Nephron (organoid): ENCODE results near the gene LRPAP1.

Experiments used
- H3K27ac Mint-ChIP-seq, 3 experiments: 2 replicates each; pipeline ENCODE4 v1.8.0; 2020; ENCODE audit warnings: mixed read lengths in 3 of 3, mild to moderate bottlenecking in 2 of 3, moderate library complexity in 1 of 3
- H3K27me3 Mint-ChIP-seq: 2 replicates; pipeline ENCODE4 v1.8.0; 2021; ENCODE audit warnings: low read depth, mild to moderate bottlenecking, moderate library complexity, mixed read lengths
- H3K36me3 Mint-ChIP-seq: 2 replicates; pipeline ENCODE4 v1.8.0; 2020; ENCODE audit warnings: low read depth, mixed read lengths
- H3K4me1 Mint-ChIP-seq: 2 replicates; pipeline ENCODE4 v1.8.0; 2020; ENCODE audit warnings: mixed read lengths
- H3K4me3 Mint-ChIP-seq, 3 experiments: 2 replicates each; pipeline ENCODE4 v1.8.0; 2020; ENCODE audit warnings: mild to moderate bottlenecking in 3 of 3, mixed read lengths in 3 of 3, moderate library complexity in 2 of 3
- H3K9me3 Mint-ChIP-seq: 2 replicates; pipeline ENCODE4 v1.8.0; 2020; ENCODE audit warnings: mixed read lengths
- TF ChIP-seq, protein P1 (sequence below), 3 experiments: fragments of 200-600 bp; sonication (generic); IDR thresholded peaks; one replicate each; pipeline ENCODE4 v1.5.0; 2021; ENCODE audit warnings: antibody characterized with exemption in 3 of 3; ENCODE audit not compliant: unreplicated experiment in 3 of 3

The LRPAP1 gene

DNA sequence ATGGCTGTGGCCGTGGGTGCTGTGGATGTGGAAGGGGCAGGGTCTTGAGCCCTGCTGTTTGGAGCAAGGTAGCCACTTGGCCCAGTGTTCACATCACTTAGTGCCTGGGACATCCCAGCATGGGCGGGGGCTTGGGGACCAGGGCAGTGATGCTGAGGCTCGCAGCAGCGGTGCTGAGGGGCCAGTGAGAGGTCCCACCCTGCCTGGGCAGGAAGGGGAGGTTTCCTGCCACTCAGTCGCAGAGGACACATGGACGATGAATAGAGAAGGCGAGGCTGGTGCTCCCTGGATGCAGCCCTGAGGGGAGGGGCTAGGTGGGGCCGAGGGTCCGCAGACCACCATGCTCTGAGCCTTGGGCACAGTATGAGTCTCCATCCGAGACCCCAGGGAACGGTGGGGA, 43.4 kb downstream of the LRPAP1 start:
- TF ChIP-seq, protein P1, sequence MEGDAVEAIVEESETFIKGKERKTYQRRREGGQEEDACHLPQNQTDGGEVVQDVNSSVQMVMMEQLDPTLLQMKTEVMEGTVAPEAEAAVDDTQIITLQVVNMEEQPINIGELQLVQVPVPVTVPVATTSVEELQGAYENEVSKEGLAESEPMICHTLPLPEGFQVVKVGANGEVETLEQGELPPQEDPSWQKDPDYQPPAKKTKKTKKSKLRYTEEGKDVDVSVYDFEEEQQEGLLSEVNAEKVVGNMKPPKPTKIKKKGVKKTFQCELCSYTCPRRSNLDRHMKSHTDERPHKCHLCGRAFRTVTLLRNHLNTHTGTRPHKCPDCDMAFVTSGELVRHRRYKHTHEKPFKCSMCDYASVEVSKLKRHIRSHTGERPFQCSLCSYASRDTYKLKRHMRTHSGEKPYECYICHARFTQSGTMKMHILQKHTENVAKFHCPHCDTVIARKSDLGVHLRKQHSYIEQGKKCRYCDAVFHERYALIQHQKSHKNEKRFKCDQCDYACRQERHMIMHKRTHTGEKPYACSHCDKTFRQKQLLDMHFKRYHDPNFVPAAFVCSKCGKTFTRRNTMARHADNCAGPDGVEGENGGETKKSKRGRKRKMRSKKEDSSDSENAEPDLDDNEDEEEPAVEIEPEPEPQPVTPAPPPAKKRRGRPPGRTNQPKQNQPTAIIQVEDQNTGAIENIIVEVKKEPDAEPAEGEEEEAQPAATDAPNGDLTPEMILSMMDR (IDR thresholded peaks at IDR 0.05; ENCODE audit: unreplicated experiment in 3 of 3) = no peak
- no peaks in the 10 kb centered on the region for H3K9me3 Mint-ChIP-seq
- no peak overlapping the region for H3K4me3 Mint-ChIP-seq
- no peak overlapping the region for H3K27ac Mint-ChIP-seq
- peaks cover 9% of the 10 kb centered on the region for H3K4me1 Mint-ChIP-seq
- no peaks in the 10 kb centered on the region for H3K36me3 Mint-ChIP-seq
- peaks cover 31% of the 10 kb centered on the region for H3K27me3 Mint-ChIP-seq

GRCh38 chr4:3487861-3488260, 44.4 kb downstream of the LRPAP1 start:
- H3K36me3 Mint-ChIP-seq = no peaks in the 10 kb centered on the region
- H3K9me3 Mint-ChIP-seq = no peaks in the 10 kb centered on the region
- H3K4me3 Mint-ChIP-seq = no peak overlapping the region
- TF ChIP-seq, protein P1 (IDR thresholded peaks at IDR 0.05; ENCODE audit: unreplicated experiment in 3 of 3) = no peak
- H3K27ac Mint-ChIP-seq = no peak overlapping the region
- peaks cover 31% of the 10 kb centered on the region for H3K27me3 Mint-ChIP-seq
- peaks cover 15% of the 10 kb centered on the region for H3K4me1 Mint-ChIP-seq

DNA sequence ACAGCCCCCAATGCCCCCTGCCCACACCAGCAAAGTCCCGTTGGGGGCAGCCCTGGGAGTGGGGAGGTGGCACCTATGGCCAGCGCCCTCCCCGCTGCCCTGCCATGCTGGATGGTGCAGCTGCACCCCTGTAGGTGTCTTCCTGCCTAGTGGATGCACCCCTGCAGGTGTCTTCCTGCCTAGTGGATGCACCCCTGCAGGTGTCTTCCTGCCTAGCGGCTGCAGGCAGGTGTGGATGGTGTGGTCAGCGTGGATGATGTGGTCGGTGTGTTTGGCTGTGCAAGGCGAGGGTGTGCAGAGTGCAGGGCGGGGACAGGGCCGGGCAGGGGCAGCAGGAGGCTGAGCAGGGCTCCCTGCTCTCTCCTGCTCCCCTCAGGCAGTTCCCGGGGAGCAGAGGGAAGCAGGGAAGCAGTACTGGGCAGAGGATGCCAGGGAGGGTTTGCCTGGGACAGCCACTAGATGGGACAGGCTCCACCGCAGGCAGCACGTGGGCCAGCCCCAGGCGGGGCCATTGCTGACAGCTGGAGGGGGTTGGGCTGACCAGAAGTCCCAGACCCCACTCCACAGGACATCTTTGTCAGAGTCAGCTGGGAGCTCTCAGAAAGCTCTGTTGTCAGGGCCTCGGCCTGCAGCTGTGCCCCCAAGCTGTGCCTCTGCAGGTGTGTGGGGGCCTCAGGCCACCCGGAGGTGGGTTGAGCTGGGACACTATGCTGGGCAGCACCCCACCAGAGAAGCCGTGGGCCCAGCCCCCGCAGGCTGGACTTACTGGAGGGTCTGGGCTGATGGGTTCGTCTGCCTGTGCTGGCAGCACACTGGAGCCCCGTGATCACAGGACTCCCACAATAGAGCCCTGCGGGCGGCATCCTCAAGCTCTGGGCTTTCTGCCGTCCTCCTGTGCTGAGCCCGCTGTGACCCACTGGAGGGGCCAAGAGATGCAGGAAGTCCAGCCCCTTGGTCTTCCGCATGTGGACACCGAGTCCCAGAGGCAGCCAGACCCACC, 45.4 kb downstream of the LRPAP1 start:
- H3K9me3 Mint-ChIP-seq = no peaks in the 10 kb centered on the region
- H3K27me3 Mint-ChIP-seq = peaks cover 31% of the 10 kb centered on the region
- no peak overlapping the region for H3K4me3 Mint-ChIP-seq
- TF ChIP-seq, protein P1 (IDR thresholded peaks at IDR 0.05; ENCODE audit: unreplicated experiment in 3 of 3) = no peak
- no peaks in the 10 kb centered on the region for H3K36me3 Mint-ChIP-seq
- peak overlapping the region in 1 of 3 experiments; percentile 56 for H3K27ac Mint-ChIP-seq
- H3K4me1 Mint-ChIP-seq = peaks cover 13% of the 10 kb centered on the region

DNA sequence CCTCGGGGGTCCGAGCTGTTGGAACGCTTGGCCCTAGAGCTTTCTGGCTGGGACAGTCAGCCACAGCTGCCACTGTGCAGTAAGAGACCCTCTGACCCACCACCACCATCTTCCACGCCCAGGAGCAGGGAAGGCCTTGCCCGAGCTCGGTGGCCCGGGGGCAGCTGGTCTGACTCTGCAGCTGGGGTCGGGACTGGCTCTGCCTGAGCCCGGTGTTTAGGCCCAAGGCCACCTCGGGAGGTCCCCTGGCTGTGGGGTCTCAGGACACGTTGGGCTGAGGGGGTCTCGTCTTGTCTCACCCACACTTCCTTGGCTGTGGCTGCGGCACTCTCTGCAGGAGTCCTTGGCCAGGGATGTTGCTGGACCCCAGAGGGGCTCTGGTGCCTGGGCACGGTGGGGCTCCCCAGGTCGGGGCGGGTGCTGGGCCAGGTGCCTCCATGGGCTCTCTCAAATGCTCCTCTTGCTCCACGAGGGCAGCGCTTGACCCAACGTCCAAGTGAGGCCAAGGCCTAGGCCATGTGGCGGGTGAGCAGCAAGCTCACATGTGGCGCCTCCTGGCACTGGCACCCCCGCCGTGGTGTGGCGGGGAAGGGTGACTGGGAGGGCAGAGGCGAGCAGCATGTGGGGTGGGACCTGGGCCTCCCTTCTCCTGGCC, 46.2 kb downstream of the LRPAP1 start:
- peaks cover 23% of the 10 kb centered on the region for H3K27me3 Mint-ChIP-seq
- no peaks in the 10 kb centered on the region for H3K36me3 Mint-ChIP-seq
- no peak overlapping the region for H3K4me3 Mint-ChIP-seq
- TF ChIP-seq, protein P1 (IDR thresholded peaks at IDR 0.05; ENCODE audit: unreplicated experiment in 3 of 3) = no peak
- no peaks in the 10 kb centered on the region for H3K9me3 Mint-ChIP-seq
- no peak overlapping the region for H3K27ac Mint-ChIP-seq
- H3K4me1 Mint-ChIP-seq = peaks cover 16% of the 10 kb centered on the region

DNA sequence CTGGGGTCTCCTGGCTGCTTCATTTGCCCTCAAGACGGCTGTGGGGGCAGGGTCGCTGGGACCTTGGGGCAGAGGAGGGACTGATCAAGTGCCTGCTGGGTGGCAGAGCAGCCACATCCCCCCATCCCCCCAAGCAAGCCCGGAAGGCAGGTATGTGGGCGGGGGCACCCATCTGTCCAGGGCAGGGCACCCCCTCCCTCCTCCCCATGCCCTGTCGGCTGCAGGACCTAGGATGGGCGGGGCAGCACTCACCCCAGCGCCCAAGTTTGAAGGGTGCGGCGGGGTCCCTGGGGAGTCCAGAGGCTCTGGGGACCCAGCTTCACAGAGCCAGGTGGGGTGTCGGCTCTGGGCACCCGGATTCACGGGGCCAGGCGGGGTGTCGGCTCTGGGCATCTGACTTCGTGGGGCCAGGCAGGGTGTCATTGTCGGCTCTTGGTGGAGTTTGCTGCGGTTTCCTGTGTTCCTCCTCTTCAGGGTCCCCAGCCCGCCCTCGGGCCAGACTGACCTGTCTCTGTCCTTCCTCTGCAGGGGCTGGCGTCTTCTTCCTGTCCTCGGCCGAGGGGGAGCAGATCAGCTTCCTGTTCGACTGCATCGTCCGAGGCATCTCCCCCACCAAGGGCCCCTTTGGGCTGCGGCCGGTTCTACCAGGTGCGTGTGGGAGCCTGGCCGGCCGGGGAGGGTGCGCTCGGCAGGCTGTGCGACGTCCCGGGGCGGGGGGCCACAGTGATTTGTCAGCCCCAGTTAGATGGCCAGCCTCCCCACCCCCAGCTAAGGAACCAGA, 47.0 kb downstream of the LRPAP1 start:
- Mint-ChIP-seq H3K36me3 (no peaks in the 10 kb centered on the region), H3K9me3 (no peaks in the 10 kb centered on the region), H3K27me3 (peaks cover 17% of the 10 kb centered on the region), H3K4me1 (peaks cover 22% of the 10 kb centered on the region), H3K4me3 (no peak overlapping the region), H3K27ac (no peak overlapping the region)
- TF ChIP-seq, protein P1 (IDR thresholded peaks at IDR 0.05; ENCODE audit: unreplicated experiment in 3 of 3) = no peak
